Measurements from ENCODE around the gene CDK19.

- TF ChIP-seq MYC (IDR thresholded peaks at IDR 0.05; ENCODE audit: low read depth, low read length) (no peak), CTCF (IDR thresholded peaks at IDR 0.05; ENCODE audit: low read depth, low read length) (no peak)
Observed at GRCh38 chr6:110823146-110823545, 7.9 kb upstream of the CDK19 start.

All from NB4 (cell line).